HuH-7 (cell line): Measurements from ENCODE around the gene SCGB1D1.

Experiments
- DNase-seq: peaks from one replicate; pipeline ENCODE4 v3.0.0; 2011; ENCODE audit warnings: low spot score

Gene SCGB1D1

GRCh38 chr11:62190011-62190410 lies at the start of gene SCGB1D1:
SCGB1D1 (plus strand) TSS chr11:62190216; CDS start chr11:62190285, 69 bp downstream.
- no peak for DNase-seq

- no peak for DNase-seq
These were observed 49.5 kb upstream of the SCGB1D1 start for GRCh38 chr11:62140304-62141110.

GRCh38 chr11:62141111-62142042 lies 48.6 kb upstream of the SCGB1D1 start:
- no peak for DNase-seq

GRCh38 chr11:62142043-62142375 lies 48.0 kb upstream of the SCGB1D1 start:
- no peak for DNase-seq

- no peak for DNase-seq
These were observed 47.1 kb upstream of the SCGB1D1 start for GRCh38 chr11:62142921-62143320.

GRCh38 chr11:62143727-62144126 lies 46.3 kb upstream of the SCGB1D1 start:
- no peak for DNase-seq

- DNase-seq, result no peak
These were observed 45.3 kb upstream of the SCGB1D1 start for GRCh38 chr11:62144641-62145255.

GRCh38 chr11:62145261-62145871 lies 44.6 kb upstream of the SCGB1D1 start:
- DNase-seq, result no peak

- no peak for DNase-seq
These were observed 43.4 kb upstream of the SCGB1D1 start for GRCh38 chr11:62146476-62147200.

- no peak for DNase-seq
These were observed 42.5 kb upstream of the SCGB1D1 start for GRCh38 chr11:62147545-62147944.

- DNase-seq, result no peak
These were observed 41.6 kb upstream of the SCGB1D1 start for GRCh38 chr11:62148271-62148980.

GRCh38 chr11:62149986-62150886 lies 39.8 kb upstream of the SCGB1D1 start:
- no peak for DNase-seq

GRCh38 chr11:62150887-62151736 lies 38.9 kb upstream of the SCGB1D1 start:
- no peak for DNase-seq

- no peak for DNase-seq
These were observed 38.3 kb upstream of the SCGB1D1 start for GRCh38 chr11:62151737-62152102.

GRCh38 chr11:62152245-62153086 lies 37.5 kb upstream of the SCGB1D1 start:
- DNase-seq, result no peak

GRCh38 chr11:62153087-62153395 lies 37.0 kb upstream of the SCGB1D1 start:
- no peak for DNase-seq

- DNase-seq, result no peak
These were observed 36.4 kb upstream of the SCGB1D1 start for GRCh38 chr11:62153617-62154016.

- no peak for DNase-seq
These were observed 32.4 kb upstream of the SCGB1D1 start for GRCh38 chr11:62157603-62158002.
